Measurements from ENCODE around the gene COCH. TPM values are rescaled to one million over a fixed set of nuclear protein-coding genes. Genes with fewer than 3 reads are reported as not detected.

The COCH gene
- total and polyA plus RNA-seq, 2 experiments from 2014 or later = 12.9 to 20.6 TPM

- Histone ChIP-seq H3K27me3 (ENCODE audit: insufficient read depth) (no peaks in the 10 kb centered on the region), H4K20me1 (replicated peaks; ENCODE audit: insufficient read depth) (no peaks in the 10 kb centered on the region), H3K4me1 (ENCODE audit: insufficient read depth) (no peaks in the 10 kb centered on the region), H3K79me2 (replicated peaks; ENCODE audit: insufficient read depth) (no peaks in the 10 kb centered on the region), H2AFZ (no peak overlapping the region), H3K4me3 (no peak overlapping the region), H3F3A (replicated peaks; ENCODE audit: low read depth) (no peaks in the 10 kb centered on the region), H3K27ac (ENCODE audit: low read depth) (no peak overlapping the region), H3K36me3 (ENCODE audit: insufficient read depth) (no peaks in the 10 kb centered on the region), H3K9me2 (ENCODE audit: insufficient read depth) (no peaks in the 10 kb centered on the region), H3K4me2 (no peak overlapping the region)
- ATAC-seq (no peak), DNase-seq (ENCODE audit: low spot score) (no peak)
- H3K27me3 Mint-ChIP-seq (ENCODE audit: insufficient read depth, low read depth, poor library complexity) = peaks cover 3% of the 10 kb centered on the region
- no peaks in the 10 kb centered on the region for H3K4me1 Mint-ChIP-seq
- H3K9me3 Mint-ChIP-seq = no peaks in the 10 kb centered on the region
- no peak overlapping the region for H3K27ac Mint-ChIP-seq
- no peak overlapping the region for H3K4me3 Mint-ChIP-seq
- no peaks in the 10 kb centered on the region for H3K36me3 Mint-ChIP-seq (ENCODE audit: low read depth)
- TF ChIP-seq STAT1 (IDR thresholded peaks at IDR 0.05; ENCODE audit: unreplicated experiment) = no peak
- no peak for TF ChIP-seq EZH2 (IDR thresholded peaks at IDR 0.05; ENCODE audit: low read depth, unreplicated experiment)
- no peak for TF ChIP-seq POLR2AphosphoS5 (IDR thresholded peaks at IDR 0.05; ENCODE audit: low read depth)
These were observed 31.9 kb upstream of the COCH start for GRCh38 chr14:30842431-30842830.

DNA sequence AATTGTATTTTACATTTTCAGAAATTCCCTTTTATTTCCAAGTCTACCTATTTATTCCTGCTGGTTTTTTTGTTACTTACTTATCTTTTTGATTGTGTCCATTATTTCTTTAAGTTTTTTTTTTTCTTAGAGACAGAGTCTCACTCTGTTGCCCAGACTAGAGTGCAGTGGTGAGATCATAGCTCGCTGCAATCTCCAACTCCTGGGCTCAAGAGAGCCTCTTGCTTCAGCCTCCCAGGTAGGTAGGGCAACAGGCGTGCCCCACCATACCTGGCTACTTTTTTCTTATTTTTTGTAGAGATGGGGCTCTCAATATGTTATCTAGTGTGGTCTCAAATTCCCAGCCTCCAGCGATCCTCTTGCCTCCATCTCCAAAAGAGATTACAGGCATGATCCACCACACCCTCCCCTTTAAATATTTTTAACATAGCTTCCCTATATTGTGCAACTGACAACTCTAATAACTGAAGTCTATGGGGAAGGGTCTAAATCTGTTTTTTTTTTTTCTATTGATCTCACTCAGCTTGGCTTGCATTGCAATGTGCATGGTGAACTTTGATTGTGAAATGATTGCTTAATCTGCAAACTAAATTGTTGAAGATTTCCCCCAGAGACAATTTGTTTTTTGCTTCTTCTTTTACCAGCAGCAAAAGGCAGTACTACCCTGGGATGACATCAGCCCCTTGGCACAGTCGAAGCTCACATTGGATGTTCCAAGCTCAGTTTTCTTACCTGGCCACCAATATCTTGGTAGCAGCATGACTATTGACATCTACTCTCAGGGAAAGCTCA is 25.7 kb upstream of the COCH start:
- H3K4me3 ChIP-seq = no peak overlapping the region
- H3K4me3 Mint-ChIP-seq = no peak overlapping the region
- H3K27me3 Mint-ChIP-seq (ENCODE audit: insufficient read depth, low read depth, poor library complexity) = peaks cover 3% of the 10 kb centered on the region
- TF ChIP-seq REST (IDR thresholded peaks at IDR 0.05; ENCODE audit: unreplicated experiment) = no peak
- TF ChIP-seq STAT1 (IDR thresholded peaks at IDR 0.05; ENCODE audit: unreplicated experiment) = no peak
- TF ChIP-seq EZH2 (IDR thresholded peaks at IDR 0.05; ENCODE audit: low read depth, unreplicated experiment) = no peak
- TF ChIP-seq, protein P1, sequence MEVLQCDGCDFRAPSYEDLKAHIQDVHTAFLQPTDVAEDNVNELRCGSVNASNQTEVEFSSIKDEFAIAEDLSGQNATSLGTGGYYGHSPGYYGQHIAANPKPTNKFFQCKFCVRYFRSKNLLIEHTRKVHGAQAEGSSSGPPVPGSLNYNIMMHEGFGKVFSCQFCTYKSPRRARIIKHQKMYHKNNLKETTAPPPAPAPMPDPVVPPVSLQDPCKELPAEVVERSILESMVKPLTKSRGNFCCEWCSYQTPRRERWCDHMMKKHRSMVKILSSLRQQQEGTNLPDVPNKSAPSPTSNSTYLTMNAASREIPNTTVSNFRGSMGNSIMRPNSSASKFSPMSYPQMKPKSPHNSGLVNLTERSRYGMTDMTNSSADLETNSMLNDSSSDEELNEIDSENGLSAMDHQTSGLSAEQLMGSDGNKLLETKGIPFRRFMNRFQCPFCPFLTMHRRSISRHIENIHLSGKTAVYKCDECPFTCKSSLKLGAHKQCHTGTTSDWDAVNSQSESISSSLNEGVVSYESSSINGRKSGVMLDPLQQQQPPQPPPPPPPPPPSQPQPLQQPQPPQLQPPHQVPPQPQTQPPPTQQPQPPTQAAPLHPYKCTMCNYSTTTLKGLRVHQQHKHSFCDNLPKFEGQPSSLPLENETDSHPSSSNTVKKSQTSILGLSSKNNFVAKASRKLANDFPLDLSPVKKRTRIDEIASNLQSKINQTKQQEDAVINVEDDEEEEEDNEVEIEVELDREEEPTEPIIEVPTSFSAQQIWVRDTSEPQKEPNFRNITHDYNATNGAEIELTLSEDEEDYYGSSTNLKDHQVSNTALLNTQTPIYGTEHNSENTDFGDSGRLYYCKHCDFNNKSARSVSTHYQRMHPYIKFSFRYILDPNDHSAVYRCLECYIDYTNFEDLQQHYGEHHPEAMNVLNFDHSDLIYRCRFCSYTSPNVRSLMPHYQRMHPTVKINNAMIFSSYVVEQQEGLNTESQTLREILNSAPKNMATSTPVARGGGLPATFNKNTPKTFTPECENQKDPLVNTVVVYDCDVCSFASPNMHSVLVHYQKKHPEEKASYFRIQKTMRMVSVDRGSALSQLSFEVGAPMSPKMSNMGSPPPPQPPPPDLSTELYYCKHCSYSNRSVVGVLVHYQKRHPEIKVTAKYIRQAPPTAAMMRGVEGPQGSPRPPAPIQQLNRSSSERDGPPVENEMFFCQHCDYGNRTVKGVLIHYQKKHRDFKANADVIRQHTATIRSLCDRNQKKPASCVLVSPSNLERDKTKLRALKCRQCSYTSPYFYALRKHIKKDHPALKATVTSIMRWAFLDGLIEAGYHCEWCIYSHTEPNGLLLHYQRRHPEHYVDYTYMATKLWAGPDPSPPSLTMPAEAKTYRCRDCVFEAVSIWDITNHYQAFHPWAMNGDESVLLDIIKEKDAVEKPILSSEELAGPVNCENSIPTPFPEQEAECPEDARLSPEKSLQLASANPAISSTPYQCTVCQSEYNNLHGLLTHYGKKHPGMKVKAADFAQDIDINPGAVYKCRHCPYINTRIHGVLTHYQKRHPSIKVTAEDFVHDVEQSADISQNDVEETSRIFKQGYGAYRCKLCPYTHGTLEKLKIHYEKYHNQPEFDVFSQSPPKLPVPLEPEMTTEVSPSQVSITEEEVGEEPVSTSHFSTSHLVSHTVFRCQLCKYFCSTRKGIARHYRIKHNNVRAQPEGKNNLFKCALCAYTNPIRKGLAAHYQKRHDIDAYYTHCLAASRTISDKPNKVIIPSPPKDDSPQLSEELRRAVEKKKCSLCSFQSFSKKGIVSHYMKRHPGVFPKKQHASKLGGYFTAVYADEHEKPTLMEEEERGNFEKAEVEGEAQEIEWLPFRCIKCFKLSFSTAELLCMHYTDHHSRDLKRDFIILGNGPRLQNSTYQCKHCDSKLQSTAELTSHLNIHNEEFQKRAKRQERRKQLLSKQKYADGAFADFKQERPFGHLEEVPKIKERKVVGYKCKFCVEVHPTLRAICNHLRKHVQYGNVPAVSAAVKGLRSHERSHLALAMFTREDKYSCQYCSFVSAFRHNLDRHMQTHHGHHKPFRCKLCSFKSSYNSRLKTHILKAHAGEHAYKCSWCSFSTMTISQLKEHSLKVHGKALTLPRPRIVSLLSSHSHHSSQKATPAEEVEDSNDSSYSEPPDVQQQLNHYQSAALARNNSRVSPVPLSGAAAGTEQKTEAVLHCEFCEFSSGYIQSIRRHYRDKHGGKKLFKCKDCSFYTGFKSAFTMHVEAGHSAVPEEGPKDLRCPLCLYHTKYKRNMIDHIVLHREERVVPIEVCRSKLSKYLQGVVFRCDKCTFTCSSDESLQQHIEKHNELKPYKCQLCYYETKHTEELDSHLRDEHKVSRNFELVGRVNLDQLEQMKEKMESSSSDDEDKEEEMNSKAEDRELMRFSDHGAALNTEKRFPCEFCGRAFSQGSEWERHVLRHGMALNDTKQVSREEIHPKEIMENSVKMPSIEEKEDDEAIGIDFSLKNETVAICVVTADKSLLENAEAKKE (CRISPR knock-in tag; IDR thresholded peaks at IDR 0.05) = no peak
- TF ChIP-seq JUNB (IDR thresholded peaks at IDR 0.05; ENCODE audit: unreplicated experiment) = no peak
- TF ChIP-seq ZNF114 (CRISPR knock-in tag; IDR thresholded peaks at IDR 0.05) = no peak
- TF ChIP-seq CTCF (conservative IDR thresholded peaks at IDR 0.05; ENCODE audit: low read depth in 2 of 2) = no peak
- TF ChIP-seq CREB1 (CRISPR knock-in tag; IDR thresholded peaks at IDR 0.05; ENCODE audit: low read depth) = no peak

More for the DNA sequence above, 25.7 kb upstream of the COCH start:
- H3K79me2 ChIP-seq (replicated peaks; ENCODE audit: insufficient read depth) = no peaks in the 10 kb centered on the region
- no peak overlapping the region for H3K4me2 ChIP-seq
- H3K27ac ChIP-seq (ENCODE audit: low read depth) = no peak overlapping the region
- H3K9me2 ChIP-seq (ENCODE audit: insufficient read depth) = peaks cover 7% of the 10 kb centered on the region; the same call in 1 of the 2 replicates
- no peaks in the 10 kb centered on the region for H4K20me1 ChIP-seq (replicated peaks; ENCODE audit: insufficient read depth)
- DNase-seq (ENCODE audit: low spot score) (no peak), ATAC-seq (no peak)
- H3K27me3 ChIP-seq (ENCODE audit: insufficient read depth) = no peaks in the 10 kb centered on the region
- H3K4me1 ChIP-seq (ENCODE audit: insufficient read depth) = no peaks in the 10 kb centered on the region
- H3K36me3 ChIP-seq (ENCODE audit: insufficient read depth) = no peaks in the 10 kb centered on the region
- H2AFZ ChIP-seq = no peak overlapping the region
- Mint-ChIP-seq H3K4me1 (no peaks in the 10 kb centered on the region), H3K36me3 (ENCODE audit: low read depth) (no peaks in the 10 kb centered on the region), H3K9me3 (no peaks in the 10 kb centered on the region), H3K27ac (no peak overlapping the region)
- H3F3A ChIP-seq (replicated peaks; ENCODE audit: low read depth) = no peaks in the 10 kb centered on the region

Data from GM23338 (cell line).